Measurements from ENCODE around the gene KRTAP6-3. TPM values are rescaled to one million over a fixed set of nuclear protein-coding genes. Genes with fewer than 3 reads are reported as not detected.

Gene KRTAP6-3
- total RNA-seq, 3 donors from 2014 or later (not counting 1 experiment from before 2014, with no cell fraction given) = not detected

- DNase-seq (no peak), ATAC-seq (no peak)
- Mint-ChIP-seq H3K9me3 (peaks cover 6 to 7% of the 10 kb centered on the region in 2 donors), H3K4me3 (no peak overlapping the region), H3K4me1 (no peaks in the 10 kb centered on the region), H3K27ac (no peak overlapping the region), H3K27me3 (ENCODE audit: low read depth in 2 of 2) (no peaks in the 10 kb centered on the region), H3K36me3 (no peaks in the 10 kb centered on the region)
- intact Hi-C loops (cut with micrococcal nuclease) = no loop called here
- Histone ChIP-seq H3K9me3 (ENCODE audit: control insufficient read depth, insufficient read depth, low read length) (no peaks in the 10 kb centered on the region), H3K27me3 (ENCODE audit: control insufficient read depth, insufficient read depth, low read length) (no peaks in the 10 kb centered on the region), H3K27ac (ENCODE audit: low read length) (no peak overlapping the region), H3K36me3 (ENCODE audit: control insufficient read depth, insufficient read depth, low read length) (no peaks in the 10 kb centered on the region), H3K4me1 (ENCODE audit: control insufficient read depth, insufficient read depth, low read length) (no peaks in the 10 kb centered on the region), H3K4me3 (ENCODE audit: low read length) (no peak overlapping the region)
- TF ChIP-seq CTCF (IDR thresholded peaks at IDR 0.05) = no peak
Observed at GRCh38 chr21:30577766-30578165, 14.5 kb upstream of the KRTAP6-3 start.

GRCh38 chr21:30579346-30579745 lies 12.9 kb upstream of the KRTAP6-3 start:
- Histone ChIP-seq H3K4me3 (ENCODE audit: low read length) (no peak overlapping the region), H3K36me3 (ENCODE audit: control insufficient read depth, insufficient read depth, low read length) (no peaks in the 10 kb centered on the region), H3K9me3 (ENCODE audit: control insufficient read depth, insufficient read depth, low read length) (no peaks in the 10 kb centered on the region), H3K27ac (ENCODE audit: low read length) (no peak overlapping the region), H3K27me3 (ENCODE audit: control insufficient read depth, insufficient read depth, low read length) (no peaks in the 10 kb centered on the region), H3K4me1 (ENCODE audit: control insufficient read depth, insufficient read depth, low read length) (no peaks in the 10 kb centered on the region)
- DNase-seq (no peak), ATAC-seq (no peak)
- Mint-ChIP-seq H3K27me3 (ENCODE audit: low read depth in 2 of 2) (no peaks in the 10 kb centered on the region), H3K9me3 (peaks cover 4 to 5% of the 10 kb centered on the region in 2 donors), H3K4me3 (no peak overlapping the region), H3K36me3 (peaks cover 3% of the 10 kb centered on the region), H3K4me1 (no peaks in the 10 kb centered on the region), H3K27ac (no peak overlapping the region)
- WGBS (ENCODE audit: insufficient coverage) = 77% methylated on average over 1 of the region's 1 CpG
- intact Hi-C loops (cut with micrococcal nuclease) = no loop called here
- no peak for TF ChIP-seq CTCF (IDR thresholded peaks at IDR 0.05)

GRCh38 chr21:30580132-30580531 lies 12.1 kb upstream of the KRTAP6-3 start:
- H3K9me3 Mint-ChIP-seq = peaks cover 8 to 12% of the 10 kb centered on the region in 2 donors
- H3K4me1 ChIP-seq (ENCODE audit: control insufficient read depth, insufficient read depth, low read length) = no peaks in the 10 kb centered on the region
- H3K27me3 ChIP-seq (ENCODE audit: control insufficient read depth, insufficient read depth, low read length) = no peaks in the 10 kb centered on the region
- H3K27ac ChIP-seq (ENCODE audit: low read length) = no peak overlapping the region
- intact Hi-C loops (cut with micrococcal nuclease) = no loop called here
- no peak for TF ChIP-seq CTCF (IDR thresholded peaks at IDR 0.05)
- no peaks in the 10 kb centered on the region for H3K9me3 ChIP-seq (ENCODE audit: control insufficient read depth, insufficient read depth, low read length)
- H3K36me3 Mint-ChIP-seq = peaks cover 11% of the 10 kb centered on the region
- H3K36me3 ChIP-seq (ENCODE audit: control insufficient read depth, insufficient read depth, low read length) = no peaks in the 10 kb centered on the region
- no peaks in the 10 kb centered on the region for H3K4me1 Mint-ChIP-seq
- H3K4me3 ChIP-seq (ENCODE audit: low read length) = no peak overlapping the region
- WGBS (ENCODE audit: insufficient coverage) = 59% methylated on average over 3 of the region's 3 CpGs
- no peak overlapping the region for H3K27ac Mint-ChIP-seq
- H3K27me3 Mint-ChIP-seq (ENCODE audit: low read depth in 2 of 2) = no peaks in the 10 kb centered on the region
- no peak for ATAC-seq
- no peak overlapping the region for H3K4me3 Mint-ChIP-seq
- DNase-seq = no peak

GRCh38 chr21:30582870-30583269 lies 9.4 kb upstream of the KRTAP6-3 start:
- Histone ChIP-seq H3K27ac (ENCODE audit: low read length) (no peak overlapping the region), H3K27me3 (ENCODE audit: control insufficient read depth, insufficient read depth, low read length) (no peaks in the 10 kb centered on the region), H3K9me3 (ENCODE audit: control insufficient read depth, insufficient read depth, low read length) (no peaks in the 10 kb centered on the region), H3K4me1 (ENCODE audit: control insufficient read depth, insufficient read depth, low read length) (no peaks in the 10 kb centered on the region), H3K4me3 (ENCODE audit: low read length) (no peak overlapping the region), H3K36me3 (ENCODE audit: control insufficient read depth, insufficient read depth, low read length) (no peaks in the 10 kb centered on the region)
- Mint-ChIP-seq H3K36me3 (peaks cover 13% of the 10 kb centered on the region), H3K4me3 (no peak overlapping the region), H3K27ac (no peak overlapping the region), H3K27me3 (ENCODE audit: low read depth in 2 of 2) (no peaks in the 10 kb centered on the region), H3K9me3 (peaks cover 5 to 8% of the 10 kb centered on the region in 2 donors), H3K4me1 (no peaks in the 10 kb centered on the region)
- DNase-seq (no peak), ATAC-seq (no peak)
- 100% methylated on average over 1 of the region's 1 CpG for whole genome bisulfite sequencing (ENCODE audit: insufficient coverage)
- intact Hi-C loops (cut with micrococcal nuclease) = no loop called here
- TF ChIP-seq CTCF (IDR thresholded peaks at IDR 0.05) = no peak
